Hematopoietic multipotent progenitor cell (in vitro differentiated cells): ENCODE results near the gene TTBK2. TPM values are rescaled to one million over a fixed set of nuclear protein-coding genes. Genes with fewer than 3 reads are reported as not detected.
A peak's percentile ranks its signal among the peaks of the same experiment; 100 is the strongest.
"Not testable (repeated sequence)": the region's sequence is repeated elsewhere in the genome, so short reads cannot be mapped to it uniquely, and the experiment has no call there.

Experiments
- DNase-seq, 3 donors: peaks; one replicate each; pipeline ENCODE4 v3.0.0-alpha.2; 2011 to 2015; ENCODE audit warnings: low read depth in 2 of 3, low spot score in 2 of 3
- total RNA-seq: library from RNA; depleted of rRNA; stranded (reverse); fragments of >200 nt; gene quantifications from one replicate; pipeline ENCODE4 v1.2.3, GENCODE V29; 2012

TTBK2 gene
- total RNA-seq, 1 donor: 9.7 TPM

DNA sequence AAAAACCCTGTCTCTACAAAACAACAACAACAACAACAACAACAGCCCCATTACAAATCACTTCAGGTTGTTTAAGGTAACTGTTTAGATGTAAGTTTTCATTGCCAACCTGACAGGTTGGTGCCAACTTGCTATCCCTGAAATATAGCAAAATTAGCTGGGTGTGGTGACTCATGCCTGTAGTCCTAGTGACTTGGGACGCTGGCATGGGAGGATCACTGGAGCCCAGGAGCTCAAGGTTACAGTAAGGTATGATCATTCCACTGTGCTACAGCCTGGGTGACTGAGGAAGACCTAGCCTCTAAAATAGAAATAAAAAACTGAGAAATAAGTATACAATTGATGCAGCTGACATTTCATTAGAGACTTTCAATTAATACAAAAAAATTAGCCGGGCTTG is 147.7 kb downstream of the TTBK2 start:
- no peak for DNase-seq

DNA sequence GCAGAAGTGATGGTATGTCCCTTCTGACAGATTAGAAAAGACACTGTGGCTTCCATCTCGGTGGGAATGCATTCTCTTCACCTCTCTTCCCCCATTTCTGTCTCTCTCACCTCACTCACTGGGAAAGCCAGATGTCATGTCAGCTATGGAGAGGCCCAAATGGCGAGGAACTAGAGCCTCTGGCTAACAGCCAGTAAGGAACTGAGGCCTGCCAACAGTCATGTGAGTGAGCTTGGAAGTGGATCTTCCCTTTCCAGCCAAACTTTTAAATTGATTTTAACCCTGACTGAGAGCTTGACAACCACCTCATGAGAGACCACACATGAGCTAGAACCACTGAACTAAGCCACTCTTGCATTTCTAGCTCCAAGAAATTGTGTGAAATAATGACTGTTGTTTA is 148.4 kb downstream of the TTBK2 start:
- no peak for DNase-seq

DNA sequence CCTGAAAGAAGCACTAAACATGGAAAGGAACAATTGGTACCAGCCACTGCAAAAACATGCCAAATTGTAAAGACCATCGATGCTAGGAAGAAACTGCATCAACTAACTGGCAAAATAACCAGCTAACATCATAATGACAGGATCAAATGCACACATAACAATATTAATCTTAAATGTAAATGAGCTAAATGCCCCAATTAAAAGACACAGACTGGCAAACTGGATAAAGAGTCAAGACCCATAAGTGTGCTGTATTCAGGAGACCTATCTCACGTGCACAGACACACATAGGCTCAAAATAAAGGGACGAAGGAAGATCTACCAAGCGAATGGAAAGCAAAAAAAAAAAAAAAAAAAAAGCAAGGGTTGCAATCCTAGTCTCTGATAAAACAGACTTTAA is 154.5 kb downstream of the TTBK2 start:
- not testable (repeated sequence) for DNase-seq

DNA sequence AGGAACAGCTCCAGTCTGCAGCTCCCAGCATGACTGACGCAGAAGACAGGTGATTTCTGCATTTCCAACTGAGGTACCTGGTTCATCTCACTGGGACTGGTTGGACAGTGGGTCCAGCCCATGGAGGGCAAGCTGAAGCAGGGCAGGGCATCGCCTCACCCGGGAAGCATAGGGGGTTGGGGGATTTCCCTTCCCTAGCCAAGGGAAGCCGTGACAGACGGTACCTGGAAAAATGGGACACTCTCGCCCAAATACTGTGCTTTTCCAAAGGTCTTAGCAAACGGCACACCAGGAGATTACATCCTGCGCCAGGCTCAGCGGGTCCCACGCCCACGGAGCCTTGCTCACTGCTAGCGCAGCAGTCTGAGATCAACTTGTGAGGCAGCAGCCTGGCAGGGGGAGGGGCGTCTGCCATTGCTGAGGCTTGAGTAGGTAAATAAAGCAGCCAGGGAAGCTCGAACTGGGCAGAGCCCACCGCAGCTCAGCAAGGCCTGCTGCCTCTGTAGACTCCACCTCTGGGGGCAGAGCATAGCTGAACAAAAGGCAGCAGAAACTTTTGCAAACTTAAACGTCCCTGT is 156.3 kb downstream of the TTBK2 start:
- DNase-seq: not testable (repeated sequence)

DNA sequence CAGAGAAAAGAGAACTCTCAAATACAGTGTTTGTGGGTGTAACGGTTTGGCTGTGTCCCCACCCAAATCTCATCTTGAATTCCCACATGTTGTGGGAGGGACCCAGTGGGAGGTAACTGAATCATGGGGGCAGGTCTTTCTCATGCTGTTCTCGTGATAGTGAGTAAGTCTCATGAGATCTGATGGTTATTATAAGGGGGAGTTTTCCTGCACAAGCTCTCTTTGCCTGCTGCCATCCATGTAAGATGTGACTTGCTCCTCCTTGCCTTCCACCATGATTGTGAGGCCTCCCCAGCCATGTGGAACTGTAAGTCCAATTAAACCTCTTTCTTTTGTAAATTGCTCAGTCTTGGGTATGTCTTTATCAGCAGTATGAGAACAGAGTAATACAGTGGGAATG is 158.8 kb downstream of the TTBK2 start:
- not testable (repeated sequence) for DNase-seq

DNA sequence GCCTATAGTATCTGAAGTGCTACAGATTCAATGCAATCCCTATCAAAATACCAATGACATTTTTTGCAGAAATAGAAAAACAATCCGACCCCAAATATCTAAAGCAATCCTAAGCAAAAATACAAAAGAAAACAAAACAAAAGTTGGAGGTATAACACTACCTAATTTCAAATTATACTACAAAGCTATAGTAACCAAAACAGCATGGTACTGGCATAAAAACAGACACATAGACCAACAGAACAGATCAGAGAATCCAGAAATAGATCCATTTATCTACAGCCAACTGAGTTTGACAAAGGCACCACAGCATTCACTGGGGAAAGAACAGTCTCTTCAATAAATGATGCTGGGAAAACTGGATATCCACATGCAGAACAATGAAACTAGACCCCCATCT is 159.8 kb downstream of the TTBK2 start:
- DNase-seq: no peak

DNA sequence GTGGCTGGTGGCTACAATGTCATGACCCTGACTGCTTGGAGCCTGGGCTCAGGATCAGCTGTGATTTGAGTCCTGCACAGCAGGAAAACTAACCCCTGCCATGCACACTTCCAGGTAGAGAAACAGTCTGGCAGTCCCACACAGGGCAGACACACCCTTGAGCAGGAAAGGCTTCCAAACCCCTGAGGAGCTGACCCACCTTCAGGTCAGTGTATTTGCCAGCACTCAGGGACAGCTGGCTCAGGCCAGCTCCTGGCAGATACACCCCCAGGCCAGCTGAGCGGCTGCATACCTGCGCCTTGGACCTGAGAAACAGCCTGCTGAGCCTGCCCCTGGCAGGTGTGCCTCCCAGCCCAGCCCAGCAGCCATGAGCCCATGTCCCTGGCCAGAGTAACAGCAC is 161.5 kb downstream of the TTBK2 start:
- no peak for DNase-seq

DNA sequence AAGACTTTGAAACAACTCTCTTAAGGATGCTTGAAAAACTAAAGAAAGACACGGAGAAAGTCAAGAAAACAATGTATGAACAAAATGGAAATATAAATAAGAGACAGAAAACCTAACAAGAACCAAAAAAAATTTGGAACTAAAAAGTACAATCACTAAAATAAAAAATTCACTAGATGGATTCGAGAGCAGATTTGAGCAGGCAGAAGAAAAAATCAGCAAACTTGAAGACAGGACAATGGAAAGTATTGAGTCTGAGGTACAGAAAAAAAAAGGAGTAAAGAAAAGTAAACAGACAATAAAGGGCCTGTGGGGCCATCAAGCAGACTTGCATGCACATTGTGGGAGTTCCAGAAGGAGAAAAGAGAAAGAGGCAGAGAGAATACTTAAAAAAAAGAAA is 170.3 kb downstream of the TTBK2 start:
- no peak for DNase-seq

DNA sequence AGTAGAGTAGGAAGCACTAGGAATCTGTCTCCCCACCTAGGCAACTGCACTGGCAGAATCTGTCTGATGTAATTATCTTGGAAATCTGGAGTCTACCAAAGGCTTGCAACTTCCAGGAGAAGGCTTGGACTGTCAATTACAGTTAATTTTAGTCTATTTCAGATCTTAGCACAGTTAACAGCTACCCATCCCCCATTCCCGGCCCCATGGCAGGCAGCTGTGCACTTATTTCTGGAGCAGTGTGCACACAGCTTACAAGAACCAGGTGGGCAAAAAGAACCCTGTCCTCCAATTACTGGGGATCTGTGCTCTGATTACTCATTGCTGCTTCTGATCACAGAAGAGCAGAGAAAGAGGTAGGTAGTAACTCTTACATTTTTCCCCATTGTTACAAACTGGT is 171.3 kb downstream of the TTBK2 start:
- no peak for DNase-seq

DNA sequence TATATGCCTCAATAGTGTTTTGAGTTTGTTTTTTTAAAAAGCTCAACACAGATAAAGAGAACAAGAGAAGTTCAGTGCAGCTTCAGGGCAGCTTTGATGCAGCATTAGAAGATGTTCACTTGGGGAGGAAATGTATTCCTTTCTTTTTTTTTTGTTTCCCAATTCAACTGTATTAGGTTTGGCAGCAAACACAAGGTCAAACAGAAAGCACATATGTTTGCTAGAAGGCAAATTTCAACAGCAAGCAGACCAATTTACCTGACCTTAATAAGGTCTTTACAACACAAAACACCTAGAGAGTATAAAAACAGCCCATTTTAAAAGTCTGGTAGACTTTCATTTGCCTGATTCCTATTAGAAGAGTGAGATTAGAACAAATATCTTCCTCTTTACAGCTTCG is 176.4 kb downstream of the TTBK2 start:
- DNase-seq: no peak

DNA sequence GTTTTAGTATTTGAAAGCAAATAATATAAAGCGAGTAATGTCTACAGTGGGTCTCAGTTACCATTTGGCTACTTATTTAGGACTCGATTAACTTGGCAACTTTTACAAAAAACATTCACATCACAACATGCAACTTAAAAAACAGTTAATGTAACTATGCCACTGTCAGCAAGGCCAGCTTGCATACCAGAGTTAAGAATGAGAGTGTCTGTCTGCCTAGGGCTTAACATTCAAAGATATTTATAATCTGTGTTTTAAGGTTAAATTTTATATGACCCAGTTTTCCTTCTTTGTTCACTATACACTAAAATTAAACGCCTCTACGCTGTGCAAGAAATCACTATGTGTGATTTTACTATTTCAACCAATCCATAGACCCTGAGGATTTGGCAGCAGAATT is 178.4 kb downstream of the TTBK2 start:
- DNase-seq: no peak

DNA sequence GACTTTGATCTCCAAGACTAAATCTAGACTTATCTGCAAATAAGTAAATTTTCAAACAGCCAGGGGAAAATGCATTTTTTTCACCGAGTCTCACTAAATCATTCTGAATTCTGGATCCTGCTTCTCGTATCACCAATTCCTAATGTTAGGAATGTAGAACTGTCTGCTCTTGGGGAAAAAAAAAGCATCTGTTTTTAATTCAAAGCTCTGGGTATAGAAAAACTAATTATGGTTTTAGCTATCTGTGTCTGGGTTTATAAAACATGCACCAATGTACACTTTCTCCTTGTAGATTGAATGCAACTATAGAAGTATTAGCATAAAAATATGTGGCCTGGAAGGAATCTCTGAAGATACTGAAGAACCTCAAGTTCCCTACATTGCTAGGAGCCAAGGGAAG is 178.9 kb downstream of the TTBK2 start:
- no peak for DNase-seq

DNA sequence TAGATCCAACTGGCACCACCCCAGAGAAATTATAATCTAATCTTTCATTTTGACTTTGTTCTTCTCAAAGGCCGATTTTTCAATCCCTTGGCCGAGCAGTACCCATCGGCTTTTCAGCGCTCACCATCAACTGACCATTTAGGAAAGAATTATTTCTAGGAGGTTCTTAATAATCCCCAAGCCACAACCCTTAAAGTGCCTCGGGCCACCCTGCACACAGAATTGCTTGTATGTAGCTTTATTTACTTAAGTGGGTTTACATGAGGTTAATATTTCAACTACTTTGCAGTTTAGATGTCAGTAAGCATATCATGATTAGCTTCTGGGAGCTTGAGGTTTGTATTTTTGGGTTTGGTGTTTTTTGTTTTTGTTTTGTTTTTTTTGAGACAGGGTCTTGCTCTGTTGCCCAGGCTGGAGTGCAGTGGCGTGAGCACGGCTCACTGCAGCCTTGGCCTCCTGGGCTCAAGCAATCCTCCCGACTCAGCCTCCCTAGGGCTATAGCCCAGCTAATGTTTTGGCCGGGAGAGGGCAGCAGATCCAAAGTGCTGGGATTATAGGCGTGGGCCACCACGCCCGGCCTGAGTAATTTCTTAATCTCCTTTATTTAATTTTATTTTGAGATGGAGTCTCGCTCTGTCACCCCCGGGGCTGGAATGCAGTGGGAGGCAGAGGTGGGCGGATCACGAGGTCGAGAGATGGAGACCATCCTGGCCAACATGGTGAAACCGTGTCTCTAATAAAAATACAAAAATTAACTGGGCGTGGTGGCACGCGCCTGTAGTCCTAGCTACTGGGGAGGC is 182.8 kb downstream of the TTBK2 start:
- DNase-seq: peak in 1 of 3 donors; percentile 8

DNA sequence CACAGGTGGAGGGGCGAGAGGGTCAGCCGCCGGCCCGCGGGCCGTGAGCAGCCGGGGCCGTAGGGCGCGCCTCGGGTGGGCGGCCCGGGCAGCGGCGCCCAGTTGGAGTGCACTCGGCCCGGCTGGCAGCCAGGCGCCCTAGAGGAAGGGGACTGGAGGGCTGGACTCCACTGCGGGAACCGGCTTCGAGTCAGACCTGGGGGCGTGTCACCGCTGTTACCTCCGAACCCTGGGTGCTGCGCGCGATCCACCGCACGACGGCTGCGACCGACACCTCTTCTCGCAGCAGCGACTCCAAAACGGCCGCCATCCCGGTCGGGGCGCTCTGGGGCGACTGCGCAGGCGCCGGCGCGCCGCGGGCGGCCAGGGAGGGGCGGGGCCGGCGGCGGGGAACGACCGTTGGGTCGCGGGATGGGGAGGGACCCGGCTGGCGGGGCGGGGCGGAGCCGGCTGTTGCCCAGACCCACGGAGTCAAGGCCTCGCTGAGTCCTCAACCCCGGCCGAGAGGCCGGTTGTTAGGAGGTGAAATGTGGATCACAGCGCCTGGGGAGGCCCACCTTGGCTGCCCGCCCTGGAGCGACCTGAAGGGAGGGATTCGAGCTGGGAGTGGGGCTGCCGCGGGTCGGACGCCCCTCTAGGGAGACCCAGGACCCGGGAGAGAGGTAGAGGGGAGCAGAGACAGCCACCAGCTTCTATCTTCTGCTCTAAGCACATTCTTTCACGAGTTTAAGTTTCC is 183.6 kb downstream of the TTBK2 start, which contains the start of gene CDAN1:
TSS of gene CDAN1 (minus strand) at position 336 of the 736 bp plus-strand sequence. CDS start at position 310, 26 bp downstream.
- peak; percentile 85 to 91 (median 87) for DNase-seq

DNA sequence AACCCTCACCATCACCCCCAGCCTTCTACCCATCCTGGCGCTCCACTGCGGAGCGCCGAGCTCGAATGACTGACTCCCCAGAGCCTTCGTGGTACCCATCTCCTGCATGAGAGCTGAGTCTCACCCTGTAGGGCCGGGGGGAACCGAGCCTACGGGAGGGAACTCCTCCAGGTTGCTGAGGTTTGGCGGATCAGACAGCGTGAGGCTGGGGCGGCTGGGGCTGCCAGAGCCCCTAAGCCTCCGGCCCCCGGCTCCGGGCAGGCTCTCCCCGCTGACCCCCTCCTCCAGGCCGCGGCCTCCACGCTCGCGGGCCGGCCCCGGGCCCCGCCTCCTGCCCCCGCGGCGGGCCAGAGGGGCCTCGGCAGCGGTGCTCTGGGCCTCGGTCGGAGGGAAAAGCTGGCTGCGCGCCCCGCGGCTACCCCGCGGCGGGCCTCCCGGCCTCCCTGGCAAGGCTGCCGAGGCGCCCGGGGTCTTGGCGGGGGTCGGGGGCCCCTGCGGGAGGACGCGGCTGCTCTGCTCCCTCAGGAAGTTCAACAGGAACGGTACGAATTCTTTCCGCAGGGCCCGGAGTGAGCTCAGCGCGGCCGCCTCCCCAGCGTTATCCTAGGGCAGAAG is 184.3 kb downstream of the TTBK2 start:
- peak in 1 of 3 donors; percentile 13 for DNase-seq

DNA sequence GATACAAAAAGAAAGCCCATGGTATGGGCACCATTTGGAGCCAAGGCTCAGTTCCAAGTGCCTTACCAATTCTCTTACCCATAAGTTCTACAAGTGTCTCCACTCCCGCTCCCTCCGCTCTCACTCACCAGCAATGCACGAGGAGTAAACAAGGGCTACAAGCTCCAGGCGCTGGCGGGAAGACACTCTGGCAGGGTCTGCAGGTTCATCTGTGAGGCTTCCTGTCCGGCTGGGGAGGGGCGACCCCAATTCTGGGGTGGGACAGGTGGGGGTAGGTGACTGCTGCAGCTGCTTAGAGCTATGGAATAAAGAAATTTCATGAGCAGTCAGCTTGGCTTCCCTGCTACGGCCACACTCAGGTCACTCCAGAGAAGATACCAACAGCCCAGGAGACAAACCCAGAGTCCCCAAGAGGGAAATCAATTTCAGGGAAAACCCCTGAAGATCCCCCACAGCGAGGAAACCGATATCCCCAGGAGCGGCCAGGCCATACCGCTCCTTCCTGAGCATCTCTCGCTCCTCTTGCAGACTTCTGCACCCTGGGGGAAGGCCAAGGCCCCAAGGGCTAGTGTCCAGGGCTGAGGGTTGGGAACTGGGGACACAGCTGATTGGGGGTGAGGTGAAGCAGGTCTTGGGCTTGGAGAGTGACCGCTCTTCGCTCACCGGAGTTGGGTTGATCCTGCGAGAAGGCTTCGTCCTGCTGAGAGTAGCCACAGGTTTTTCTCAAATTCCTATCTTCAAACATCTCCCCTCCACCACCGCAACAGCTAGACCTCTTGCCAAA is 185.0 kb downstream of the TTBK2 start:
- DNase-seq: no peak

DNA sequence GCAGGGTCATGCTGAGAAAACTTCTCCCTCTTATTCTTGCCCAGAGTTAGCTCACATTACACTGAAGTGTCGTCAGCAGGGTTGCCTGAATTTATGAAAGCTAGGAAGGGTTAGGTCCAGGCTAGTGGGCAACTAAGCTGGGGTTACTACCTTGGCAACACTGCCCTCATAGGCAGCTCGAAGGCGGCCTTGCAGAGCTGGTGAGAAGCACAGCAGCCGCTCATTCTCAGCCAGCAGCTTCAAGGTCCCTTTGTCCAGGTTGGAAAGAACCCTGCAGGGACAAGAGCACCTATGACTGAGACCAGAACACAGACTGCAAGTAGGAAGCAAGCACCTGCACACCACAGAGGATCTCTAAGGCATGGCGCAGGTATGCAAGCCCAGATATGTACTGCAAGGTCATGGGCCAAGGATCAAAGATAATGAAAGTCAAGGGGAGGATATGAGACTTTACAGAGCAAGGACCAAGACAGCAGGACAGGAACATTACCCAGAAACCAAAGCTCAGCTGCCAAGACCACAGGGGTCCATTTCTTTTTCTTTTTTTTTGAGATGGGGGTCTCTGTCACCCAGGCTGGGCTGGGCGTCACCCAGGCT is 186.4 kb downstream of the TTBK2 start:
- no peak for DNase-seq

DNA sequence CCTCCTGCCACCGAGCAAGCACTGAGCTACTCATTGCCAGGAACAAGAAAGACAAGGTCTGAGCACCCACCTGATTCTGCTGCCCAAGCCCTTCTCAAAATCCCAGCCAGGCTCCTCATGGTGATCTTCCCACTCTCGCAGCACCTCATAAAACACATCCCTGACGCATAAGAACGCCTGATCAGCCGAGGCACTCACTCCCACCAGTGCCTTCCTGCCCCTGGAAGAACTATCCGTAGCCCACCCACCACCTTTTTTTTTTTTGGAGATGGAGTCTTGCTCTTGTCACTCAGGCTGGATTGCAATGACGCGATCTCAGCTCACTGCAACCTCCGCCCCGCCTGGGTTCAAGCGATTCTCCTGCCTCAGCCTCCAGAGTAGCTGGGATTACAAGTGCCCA is 187.6 kb downstream of the TTBK2 start:
- DNase-seq: no peak

DNA sequence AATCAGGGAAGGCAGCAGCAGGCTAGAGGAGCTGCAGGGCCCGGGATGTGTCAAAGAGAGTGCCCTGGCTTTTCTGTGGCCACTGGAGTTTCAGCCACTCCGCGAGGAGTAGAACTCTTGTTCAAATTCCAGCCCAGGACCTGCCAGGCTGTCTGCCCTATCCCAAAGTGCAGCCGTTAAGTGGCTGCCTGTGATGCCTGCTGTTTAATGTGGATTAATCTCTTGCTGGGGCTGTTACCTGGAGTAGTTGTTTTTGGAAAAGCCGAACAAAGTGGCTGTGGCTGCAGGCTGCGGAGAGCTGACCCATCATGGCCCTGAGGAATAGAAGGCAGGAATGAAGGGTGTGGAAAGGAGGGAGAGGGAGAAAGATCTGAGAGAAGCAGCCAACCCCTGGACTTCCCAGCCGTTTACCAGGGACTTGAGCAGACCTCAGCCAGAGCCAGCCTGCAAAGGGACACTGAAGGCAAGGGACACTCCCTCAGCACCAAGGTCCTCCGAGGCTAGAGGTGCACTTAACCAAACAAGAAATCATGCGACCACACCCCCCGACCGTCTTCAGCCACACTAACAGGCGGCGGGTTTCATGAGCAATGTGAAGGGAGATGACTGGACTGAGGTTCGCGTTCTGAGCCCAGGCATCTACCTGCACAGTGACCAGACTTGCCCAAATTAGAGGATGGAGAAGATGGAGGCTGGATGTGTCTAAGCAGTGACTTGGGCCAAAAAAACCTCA is 188.3 kb downstream of the TTBK2 start:
- DNase-seq: no peak
